ENCODE results near the gene CMTM1.

Gene CMTM1

GRCh38 chr16:66576296-66576695 is 10.1 kb downstream of the CMTM1 start:
- ATAC-seq (ENCODE audit: insufficient read depth, low read depth) (no peak), DNase-seq (no peak)
- no peaks in the 10 kb centered on the region for H3K9me3 ChIP-seq (ENCODE audit: insufficient read depth, low read length, severe bottlenecking)
- no peak overlapping the region for H3K27ac ChIP-seq (ENCODE audit: low read length)
- H3K79me2 ChIP-seq (ENCODE audit: insufficient read depth, low read length), result no peaks in the 10 kb centered on the region
- no peak overlapping the region for H3K4me2 ChIP-seq (ENCODE audit: insufficient read depth, low read length)
- no peak overlapping the region for H3K4me3 ChIP-seq (ENCODE audit: low read depth in 1 of 2, low read length in 2 of 2)
- H3K4me1 ChIP-seq (ENCODE audit: insufficient read depth, low read length), result no peaks in the 10 kb centered on the region
- no peak overlapping the region for H3K9ac ChIP-seq (ENCODE audit: low read depth, low read length)
- no peaks in the 10 kb centered on the region for H4K20me1 ChIP-seq (ENCODE audit: insufficient read depth, low read length)
- peaks cover 4% of the 10 kb centered on the region; the same call in 1 of the 2 replicates for H3K36me3 ChIP-seq (ENCODE audit: insufficient read depth, low read length)
- TF ChIP-seq, protein P1, sequence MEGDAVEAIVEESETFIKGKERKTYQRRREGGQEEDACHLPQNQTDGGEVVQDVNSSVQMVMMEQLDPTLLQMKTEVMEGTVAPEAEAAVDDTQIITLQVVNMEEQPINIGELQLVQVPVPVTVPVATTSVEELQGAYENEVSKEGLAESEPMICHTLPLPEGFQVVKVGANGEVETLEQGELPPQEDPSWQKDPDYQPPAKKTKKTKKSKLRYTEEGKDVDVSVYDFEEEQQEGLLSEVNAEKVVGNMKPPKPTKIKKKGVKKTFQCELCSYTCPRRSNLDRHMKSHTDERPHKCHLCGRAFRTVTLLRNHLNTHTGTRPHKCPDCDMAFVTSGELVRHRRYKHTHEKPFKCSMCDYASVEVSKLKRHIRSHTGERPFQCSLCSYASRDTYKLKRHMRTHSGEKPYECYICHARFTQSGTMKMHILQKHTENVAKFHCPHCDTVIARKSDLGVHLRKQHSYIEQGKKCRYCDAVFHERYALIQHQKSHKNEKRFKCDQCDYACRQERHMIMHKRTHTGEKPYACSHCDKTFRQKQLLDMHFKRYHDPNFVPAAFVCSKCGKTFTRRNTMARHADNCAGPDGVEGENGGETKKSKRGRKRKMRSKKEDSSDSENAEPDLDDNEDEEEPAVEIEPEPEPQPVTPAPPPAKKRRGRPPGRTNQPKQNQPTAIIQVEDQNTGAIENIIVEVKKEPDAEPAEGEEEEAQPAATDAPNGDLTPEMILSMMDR (IDR thresholded peaks at IDR 0.05; ENCODE audit: borderline replicate concordance, extremely low read depth, low read length, poor library complexity, severe bottlenecking), result no peak
- TF ChIP-seq EZH2 (IDR thresholded peaks at IDR 0.05; ENCODE audit: borderline replicate concordance, low read depth, low read length, severe bottlenecking), result no peak
- H2AFZ ChIP-seq (ENCODE audit: low read depth, low read length), result no peak overlapping the region
- no peaks in the 10 kb centered on the region for H3K27me3 ChIP-seq (ENCODE audit: insufficient read depth, low read length, poor library complexity)

GRCh38 chr16:66578651-66579531 is 12.7 kb downstream of the CMTM1 start, which contains the start of gene CMTM2:
Gene CMTM2 (plus strand): TSS chr16:66579463. CDS start chr16:66579608, 145 bp downstream.
- no peak within 1 kb of the TSS for H3K4me2 ChIP-seq (ENCODE audit: insufficient read depth, low read length)
- H3K79me2 ChIP-seq (ENCODE audit: insufficient read depth, low read length), result no peaks in the 10 kb centered on the region

DNA sequence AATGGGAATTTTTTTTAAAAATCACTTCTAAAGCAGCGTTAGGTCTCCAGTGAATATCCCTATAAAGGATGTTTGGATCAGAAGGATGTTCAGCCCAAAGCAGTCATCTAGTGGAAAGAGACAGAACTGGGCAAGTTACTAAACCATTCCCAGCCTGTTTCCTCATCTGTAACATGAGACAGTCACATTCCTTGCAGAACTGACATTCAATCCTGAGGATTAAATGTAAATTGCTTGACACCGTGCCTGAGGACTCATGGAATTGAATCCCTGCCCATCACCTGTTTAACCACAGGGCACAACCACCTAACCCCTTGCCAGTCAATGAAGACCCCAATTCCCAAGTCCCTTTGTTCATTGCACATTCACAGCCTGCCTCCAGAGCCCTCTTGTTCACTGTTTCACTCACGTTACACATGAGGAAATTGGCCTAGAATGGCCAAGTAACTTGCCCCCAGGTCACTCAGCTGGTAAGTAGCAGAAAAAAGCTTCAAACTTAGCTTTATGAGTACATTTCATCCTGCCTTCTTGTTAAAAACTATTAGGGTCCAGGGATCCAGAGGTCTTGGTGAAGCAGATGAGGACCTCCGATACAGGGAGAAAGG is 14.5 kb downstream of the CMTM1 start:
- Histone ChIP-seq H4K20me1 (ENCODE audit: insufficient read depth, low read length) (no peaks in the 10 kb centered on the region), H3K4me3 (ENCODE audit: low read depth in 1 of 2, low read length in 2 of 2) (no peak overlapping the region), H3K27ac (ENCODE audit: low read length) (no peak overlapping the region), H3K4me2 (ENCODE audit: insufficient read depth, low read length) (no peak overlapping the region), H3K9me3 (ENCODE audit: insufficient read depth, low read length, severe bottlenecking) (no peaks in the 10 kb centered on the region), H2AFZ (ENCODE audit: low read depth, low read length) (no peak overlapping the region), H3K36me3 (ENCODE audit: insufficient read depth, low read length) (no peaks in the 10 kb centered on the region), H3K4me1 (ENCODE audit: insufficient read depth, low read length) (no peaks in the 10 kb centered on the region), H3K79me2 (ENCODE audit: insufficient read depth, low read length) (no peaks in the 10 kb centered on the region), H3K27me3 (ENCODE audit: insufficient read depth, low read length, poor library complexity) (no peaks in the 10 kb centered on the region), H3K9ac (ENCODE audit: low read depth, low read length) (no peak overlapping the region)
- ATAC-seq (ENCODE audit: insufficient read depth, low read depth) (no peak), DNase-seq (no peak)
- TF ChIP-seq EZH2 (IDR thresholded peaks at IDR 0.05; ENCODE audit: borderline replicate concordance, low read depth, low read length, severe bottlenecking), result no peak
- TF ChIP-seq, protein P1 (IDR thresholded peaks at IDR 0.05; ENCODE audit: borderline replicate concordance, extremely low read depth, low read length, poor library complexity, severe bottlenecking), result no peak

More at GRCh38 chr16:66578651-66579531, 12.7 kb downstream of the CMTM1 start, which contains the start of gene CMTM2:
- H3K4me3 ChIP-seq (ENCODE audit: low read depth in 1 of 2, low read length in 2 of 2), result no peak within 1 kb of the TSS
- no peak within 1 kb of the TSS for H3K9ac ChIP-seq (ENCODE audit: low read depth, low read length)
- H2AFZ ChIP-seq (ENCODE audit: low read depth, low read length), result no peak within 1 kb of the TSS
- no peak for TF ChIP-seq EZH2 (IDR thresholded peaks at IDR 0.05; ENCODE audit: borderline replicate concordance, low read depth, low read length, severe bottlenecking)
- TF ChIP-seq, protein P1 (IDR thresholded peaks at IDR 0.05; ENCODE audit: borderline replicate concordance, extremely low read depth, low read length, poor library complexity, severe bottlenecking), result no peak
- H3K27ac ChIP-seq (ENCODE audit: low read length), result no peak within 1 kb of the TSS
- no peaks in the 10 kb centered on the region for H3K36me3 ChIP-seq (ENCODE audit: insufficient read depth, low read length)
- no peaks in the 10 kb centered on the region for H3K4me1 ChIP-seq (ENCODE audit: insufficient read depth, low read length)
- ATAC-seq (ENCODE audit: insufficient read depth, low read depth) (peak; percentile 53), DNase-seq (peak; percentile 38)
- no peaks in the 10 kb centered on the region for H3K9me3 ChIP-seq (ENCODE audit: insufficient read depth, low read length, severe bottlenecking)
- no peaks in the 10 kb centered on the region for H4K20me1 ChIP-seq (ENCODE audit: insufficient read depth, low read length)
- no peaks in the 10 kb centered on the region for H3K27me3 ChIP-seq (ENCODE audit: insufficient read depth, low read length, poor library complexity)

All from DND-41 (cell line).